Purkinje cell (primary cell): Measurements from ENCODE around the gene TRMT44. TPM values are rescaled to one million over a fixed set of nuclear protein-coding genes. Genes with fewer than 3 reads are reported as not detected.

Experiments used
- polyA plus RNA-seq: library from polyadenylated mRNA; unstranded; fragments of >200 nt; fragmentation: Nextera tagmentation; gene quantifications from 2 replicates; pipeline ENCODE4 v1.2.1, GENCODE V29; 2014

The TRMT44 gene
- polyA plus RNA-seq, result 0.64 and 1.3 TPM in 2 replicates

GRCh38 chr4:8440492-8441311 lies at the start of gene TRMT44, which contains the start of gene ACOX3:
Gene TRMT44, plus strand, starts transcription at chr4:8440777. Its CDS starts 46 bp downstream, at chr4:8440823.
Gene ACOX3, minus strand, starts transcription at chr4:8440723. Its CDS starts 24,202 bp downstream, at chr4:8416521.

Other genes with a start within 250 kb of the TRMT44 start
- gene SH3TC1, start 241.5 kb upstream of the TRMT44 start, polyA plus RNA-seq, result not detected in 2 replicates
- not detected in 2 replicates for gene HTRA3, start 171.0 kb upstream of the TRMT44 start, polyA plus RNA-seq
- 1.6 and 3.0 TPM in 2 replicates for gene ACOX3, start 54 bp upstream of the TRMT44 start, polyA plus RNA-seq
- not detected in 2 replicates for gene GPR78, start 139.6 kb downstream of the TRMT44 start, polyA plus RNA-seq
- gene CPZ, start 152.0 kb downstream of the TRMT44 start, polyA plus RNA-seq, result not detected in 2 replicates